Neural cell (in vitro differentiated cells): Measurements from ENCODE around the gene BAD. TPM values are rescaled to one million over a fixed set of nuclear protein-coding genes. Genes with fewer than 3 reads are reported as not detected.
A peak's percentile ranks its signal among the peaks of the same experiment; 100 is the strongest.

Experiments
- H2AFZ ChIP-seq: fragments of 200-600, 300-800 bp; sonication (generic), shearing (Covaris generic); 2 replicates; pipeline ENCODE4 v1.6.0; 2014; ENCODE audit warnings: low read depth, mild to moderate bottlenecking, antibody characterized with exemption, low read length, moderate library complexity
- H3F3A ChIP-seq: fragments of 200-600 bp; shearing (Covaris generic); 2 replicates; pipeline ENCODE4 v1.6.1; 2016; ENCODE audit warnings: mild to moderate bottlenecking, moderate library complexity, mixed read lengths, antibody characterized with exemption, low read length; ENCODE audit not compliant: insufficient read depth, poor library complexity, severe bottlenecking
- H3K27ac ChIP-seq: fragments of 200-600, 300-800 bp; sonication (generic), shearing (Covaris generic); 2 replicates; pipeline ENCODE4 v1.5.1; 2014; ENCODE audit warnings: mild to moderate bottlenecking, low read length, moderate library complexity
- H3K27me3 ChIP-seq: fragments of 300-800, 200-600 bp; sonication (generic), shearing (Covaris generic); 2 replicates; pipeline ENCODE4 v1.6.0; 2014; ENCODE audit warnings: mild to moderate bottlenecking, low read depth, low read length, moderate library complexity; ENCODE audit not compliant: insufficient read depth
- H3K36me3 ChIP-seq: fragments of 300-800, 200-600 bp; sonication (generic), shearing (Covaris generic); 2 replicates; pipeline ENCODE4 v1.5.1; 2014; ENCODE audit warnings: mild to moderate bottlenecking, antibody characterized with exemption, low read length, moderate library complexity; ENCODE audit not compliant: insufficient read depth
- H3K4me2 ChIP-seq: fragments of 300-800, 200-600 bp; sonication (generic), shearing (Covaris generic); 2 replicates; pipeline ENCODE4 v1.6.0; 2014; ENCODE audit warnings: mild to moderate bottlenecking, low read length
- H3K4me3 ChIP-seq: fragments of 300-800, 200-600 bp; sonication (generic), shearing (Covaris generic); 2 replicates; pipeline ENCODE4 v1.5.1; 2014; ENCODE audit warnings: mild to moderate bottlenecking, low read length, moderate library complexity
- H3K79me2 ChIP-seq: fragments of 200-600 bp; shearing (Covaris generic); replicated peaks from 2 replicates; pipeline ENCODE4 v1.6.0; 2014; ENCODE audit warnings: mild to moderate bottlenecking, low read length, moderate library complexity; ENCODE audit not compliant: insufficient read depth
- H3K9ac ChIP-seq: fragments of 300-800, 200-600 bp; sonication (generic), shearing (Covaris generic); 2 replicates; pipeline ENCODE4 v1.6.1; 2016; ENCODE audit warnings: mild to moderate bottlenecking, low read length, mixed read lengths
- H3K9me2 ChIP-seq: fragments of 200-600 bp; shearing (Covaris generic); 2 replicates; pipeline ENCODE4 v1.6.1; 2016; ENCODE audit warnings: mild to moderate bottlenecking, low read length, mixed read lengths; ENCODE audit not compliant: insufficient read depth
- H3K9me3 ChIP-seq: fragments of 200-600, 300-800 bp; sonication (generic), shearing (Covaris generic); 2 replicates; pipeline ENCODE4 v1.6.1; 2016; ENCODE audit warnings: mild to moderate bottlenecking, mixed run types, low read length, moderate library complexity, mixed read lengths
- H4K20me1 ChIP-seq: fragments of 200-600 bp; shearing (Covaris generic); 2 replicates; pipeline ENCODE4 v1.6.1; 2016; ENCODE audit warnings: mild to moderate bottlenecking, mixed run types; ENCODE audit not compliant: insufficient read depth
- EP300 ChIP-seq: fragments of 450-650 bp; conservative IDR thresholded peaks from 2 replicates; pipeline ENCODE4 v1.6.1; 2014; ENCODE audit warnings: antibody characterized with exemption, mild to moderate bottlenecking, moderate library complexity; ENCODE audit not compliant: poor library complexity, severe bottlenecking
- EZH2 ChIP-seq: fragments of 200-600, 300-800 bp; shearing (Covaris generic), sonication (generic); IDR thresholded peaks from 2 replicates; pipeline ENCODE4 v1.6.1; 2014; ENCODE audit warnings: antibody characterized with exemption, low read length, borderline replicate concordance, mild to moderate bottlenecking; ENCODE audit not compliant: insufficient read depth, poor library complexity, severe bottlenecking
- MXI1 ChIP-seq: fragments of 450-650 bp; conservative IDR thresholded peaks from 2 replicates; pipeline ENCODE4 v1.6.1; 2014; ENCODE audit warnings: antibody characterized with exemption, mild to moderate bottlenecking; ENCODE audit not compliant: poor library complexity, severe bottlenecking
- POLR2AphosphoS5 ChIP-seq: IDR thresholded peaks from 2 replicates; pipeline ENCODE4 v1.6.1; 2012
- RAD21 ChIP-seq: fragments of 450-650 bp; conservative IDR thresholded peaks from 2 replicates; pipeline ENCODE4 v1.6.1; 2014; ENCODE audit warnings: antibody characterized with exemption, mild to moderate bottlenecking, moderate library complexity
- SMC3 ChIP-seq: fragments of 450-650 bp; conservative IDR thresholded peaks from 2 replicates; pipeline ENCODE4 v1.6.1; 2014; ENCODE audit warnings: antibody characterized with exemption, mild to moderate bottlenecking, moderate library complexity; ENCODE audit not compliant: poor library complexity
- TAF1 ChIP-seq: IDR thresholded peaks from 2 replicates; pipeline ENCODE4 v1.6.1; 2012; ENCODE audit warnings: low read depth
- polyA plus RNA-seq: library from polyadenylated mRNA; depleted of rRNA; stranded (reverse); fragments of >200 nt; gene quantifications from 2 replicates; pipeline ENCODE4 v1.2.3, GENCODE V29; 2014
- TF ChIP-seq, protein P1 (sequence below): IDR thresholded peaks from 2 replicates; pipeline ENCODE4 v1.6.1; 2012; ENCODE audit warnings: borderline replicate concordance
- TF ChIP-seq, protein P2 (sequence below): fragments of 450-650 bp; IDR thresholded peaks from 2 replicates; pipeline ENCODE4 v1.5.1; 2014; ENCODE audit warnings: antibody characterized with exemption, mild to moderate bottlenecking, moderate library complexity; ENCODE audit not compliant: poor library complexity, severe bottlenecking

Gene BAD
- polyA plus RNA-seq, 1 donor from 2014 or later, result 219 TPM

DNA sequence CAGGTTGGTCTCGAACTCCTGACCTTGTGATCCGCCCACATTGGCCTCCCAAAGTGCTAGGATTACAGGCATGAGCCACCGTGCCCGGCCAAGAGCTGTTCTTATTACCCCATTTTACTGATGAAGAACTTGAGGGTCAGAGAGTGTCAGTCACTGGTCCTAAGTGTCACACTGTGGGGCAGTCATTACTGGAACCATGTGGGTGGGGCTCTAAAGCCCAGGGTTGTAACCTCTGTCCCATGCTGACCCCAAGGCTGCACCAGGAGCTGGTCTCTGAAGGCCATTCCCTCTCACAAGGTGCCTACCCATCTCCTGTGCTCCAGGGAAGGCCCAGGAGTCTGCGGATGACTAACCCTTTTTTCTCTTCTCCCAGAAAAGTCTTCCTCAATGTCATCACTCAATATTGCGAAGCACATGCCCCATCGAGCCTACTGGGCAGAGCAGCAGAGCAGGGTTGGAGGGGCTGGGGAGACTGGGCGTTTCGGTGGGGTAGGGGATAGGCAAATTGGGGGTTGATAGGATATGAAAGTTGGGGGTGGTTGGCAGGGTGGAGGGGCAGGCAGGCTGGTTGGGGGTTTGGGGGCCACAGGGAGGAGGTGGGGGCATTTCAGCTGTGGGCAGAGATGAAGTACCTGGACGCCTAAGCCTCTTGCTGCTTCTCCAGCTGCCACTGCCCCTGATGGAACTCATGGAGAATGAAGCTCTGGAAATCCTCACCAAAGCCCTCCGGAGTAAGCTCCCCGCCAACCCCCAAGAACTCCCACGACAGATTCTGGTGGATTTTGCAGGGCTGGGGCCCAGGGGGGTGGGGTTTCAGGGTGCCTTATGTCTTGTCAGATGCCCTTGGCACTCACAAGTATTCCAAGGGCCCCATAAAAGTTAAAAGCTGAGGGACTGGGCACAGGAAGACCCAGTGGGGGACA is 18.9 kb upstream of the BAD start:
- Histone ChIP-seq H3F3A (no peaks in the 10 kb centered on the region), H3K9ac (no peak overlapping the region), H3K27ac (no peak overlapping the region), H3K27me3 (peaks cover 37% of the 10 kb centered on the region), H3K36me3 (no peaks in the 10 kb centered on the region), H3K79me2 (peaks cover 10% of the 10 kb centered on the region), H3K4me2 (no peak overlapping the region), H4K20me1 (peaks cover 6% of the 10 kb centered on the region), H3K9me3 (no peaks in the 10 kb centered on the region), H3K9me2 (no peaks in the 10 kb centered on the region), H2AFZ (no peak overlapping the region), H3K4me3 (no peak overlapping the region)
- TF ChIP-seq POLR2AphosphoS5 (no peak), EP300 (no peak), MXI1 (no peak), EZH2 (no peak), SMC3 (no peak), TAF1 (no peak), RAD21 (no peak)
- TF ChIP-seq, protein P1, sequence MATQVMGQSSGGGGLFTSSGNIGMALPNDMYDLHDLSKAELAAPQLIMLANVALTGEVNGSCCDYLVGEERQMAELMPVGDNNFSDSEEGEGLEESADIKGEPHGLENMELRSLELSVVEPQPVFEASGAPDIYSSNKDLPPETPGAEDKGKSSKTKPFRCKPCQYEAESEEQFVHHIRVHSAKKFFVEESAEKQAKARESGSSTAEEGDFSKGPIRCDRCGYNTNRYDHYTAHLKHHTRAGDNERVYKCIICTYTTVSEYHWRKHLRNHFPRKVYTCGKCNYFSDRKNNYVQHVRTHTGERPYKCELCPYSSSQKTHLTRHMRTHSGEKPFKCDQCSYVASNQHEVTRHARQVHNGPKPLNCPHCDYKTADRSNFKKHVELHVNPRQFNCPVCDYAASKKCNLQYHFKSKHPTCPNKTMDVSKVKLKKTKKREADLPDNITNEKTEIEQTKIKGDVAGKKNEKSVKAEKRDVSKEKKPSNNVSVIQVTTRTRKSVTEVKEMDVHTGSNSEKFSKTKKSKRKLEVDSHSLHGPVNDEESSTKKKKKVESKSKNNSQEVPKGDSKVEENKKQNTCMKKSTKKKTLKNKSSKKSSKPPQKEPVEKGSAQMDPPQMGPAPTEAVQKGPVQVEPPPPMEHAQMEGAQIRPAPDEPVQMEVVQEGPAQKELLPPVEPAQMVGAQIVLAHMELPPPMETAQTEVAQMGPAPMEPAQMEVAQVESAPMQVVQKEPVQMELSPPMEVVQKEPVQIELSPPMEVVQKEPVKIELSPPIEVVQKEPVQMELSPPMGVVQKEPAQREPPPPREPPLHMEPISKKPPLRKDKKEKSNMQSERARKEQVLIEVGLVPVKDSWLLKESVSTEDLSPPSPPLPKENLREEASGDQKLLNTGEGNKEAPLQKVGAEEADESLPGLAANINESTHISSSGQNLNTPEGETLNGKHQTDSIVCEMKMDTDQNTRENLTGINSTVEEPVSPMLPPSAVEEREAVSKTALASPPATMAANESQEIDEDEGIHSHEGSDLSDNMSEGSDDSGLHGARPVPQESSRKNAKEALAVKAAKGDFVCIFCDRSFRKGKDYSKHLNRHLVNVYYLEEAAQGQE, result no peak
- TF ChIP-seq, protein P2, sequence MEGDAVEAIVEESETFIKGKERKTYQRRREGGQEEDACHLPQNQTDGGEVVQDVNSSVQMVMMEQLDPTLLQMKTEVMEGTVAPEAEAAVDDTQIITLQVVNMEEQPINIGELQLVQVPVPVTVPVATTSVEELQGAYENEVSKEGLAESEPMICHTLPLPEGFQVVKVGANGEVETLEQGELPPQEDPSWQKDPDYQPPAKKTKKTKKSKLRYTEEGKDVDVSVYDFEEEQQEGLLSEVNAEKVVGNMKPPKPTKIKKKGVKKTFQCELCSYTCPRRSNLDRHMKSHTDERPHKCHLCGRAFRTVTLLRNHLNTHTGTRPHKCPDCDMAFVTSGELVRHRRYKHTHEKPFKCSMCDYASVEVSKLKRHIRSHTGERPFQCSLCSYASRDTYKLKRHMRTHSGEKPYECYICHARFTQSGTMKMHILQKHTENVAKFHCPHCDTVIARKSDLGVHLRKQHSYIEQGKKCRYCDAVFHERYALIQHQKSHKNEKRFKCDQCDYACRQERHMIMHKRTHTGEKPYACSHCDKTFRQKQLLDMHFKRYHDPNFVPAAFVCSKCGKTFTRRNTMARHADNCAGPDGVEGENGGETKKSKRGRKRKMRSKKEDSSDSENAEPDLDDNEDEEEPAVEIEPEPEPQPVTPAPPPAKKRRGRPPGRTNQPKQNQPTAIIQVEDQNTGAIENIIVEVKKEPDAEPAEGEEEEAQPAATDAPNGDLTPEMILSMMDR, result no peak

DNA sequence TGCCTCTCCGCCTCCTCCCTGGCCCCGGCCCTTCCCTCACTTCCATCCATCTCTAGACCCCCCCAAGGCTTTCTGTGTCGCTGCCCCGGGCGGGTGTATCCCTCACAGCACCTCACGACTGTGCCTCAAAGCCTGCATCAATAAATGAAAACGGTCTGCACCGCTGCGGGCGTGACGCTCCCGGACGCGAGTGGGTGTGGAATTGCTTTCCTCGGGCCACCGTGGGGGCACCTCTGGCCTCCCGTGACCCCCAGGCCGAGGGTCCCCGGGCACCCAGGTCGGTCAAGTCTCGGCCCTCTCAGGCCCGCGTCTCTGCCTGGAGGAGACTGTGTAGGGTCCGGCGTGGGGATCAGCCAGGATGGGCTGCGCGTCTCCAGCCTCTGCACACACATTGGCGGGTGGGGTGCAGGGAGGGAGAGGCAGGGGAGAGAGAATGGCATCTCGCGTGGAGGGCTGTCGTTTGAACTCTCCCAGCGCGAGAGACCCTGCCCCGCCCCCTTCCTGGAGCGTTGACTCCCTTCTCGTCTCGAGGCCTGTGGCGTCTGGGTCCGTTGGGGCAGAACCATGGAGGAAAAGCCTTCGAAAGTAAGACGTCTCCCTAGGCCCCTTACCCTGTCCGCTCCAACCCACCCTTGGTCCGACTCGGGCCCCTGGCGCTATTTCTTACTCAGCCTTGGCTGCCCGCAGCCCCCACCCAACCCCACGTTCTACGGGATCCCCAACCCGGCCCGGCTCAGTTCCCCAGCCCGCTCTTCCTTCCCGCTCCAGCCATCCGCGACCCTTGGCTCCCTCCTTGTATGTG is 15.6 kb upstream of the BAD start, which contains the start of gene CATSPERZ:
Gene CATSPERZ (plus strand): TSS at position 512 of the 802 bp plus-strand sequence. CDS start 53 bp downstream, at position 565.
- Histone ChIP-seq H3K36me3 (no peaks in the 10 kb centered on the region), H3K79me2 (no peaks in the 10 kb centered on the region), H3K27ac (no peak within 1 kb of the TSS), H3K9ac (no peak within 1 kb of the TSS), H3K9me3 (no peaks in the 10 kb centered on the region), H3K9me2 (no peaks in the 10 kb centered on the region), H3K4me2 (no peak within 1 kb of the TSS), H3K27me3 (peaks cover 70% of the 10 kb centered on the region), H2AFZ (no peak within 1 kb of the TSS), H3K4me3 (peak within 1 kb of the TSS; percentile 14), H4K20me1 (no peaks in the 10 kb centered on the region), H3F3A (no peaks in the 10 kb centered on the region)
- TF ChIP-seq EP300 (no peak), SMC3 (no peak), POLR2AphosphoS5 (no peak), RAD21 (no peak), EZH2 (no peak), MXI1 (no peak), TAF1 (no peak)
- TF ChIP-seq, protein P1, result no peak
- TF ChIP-seq, protein P2, result no peak
